GM19193 (cell line): ENCODE data around the gene FAM162A.
A peak's percentile ranks its signal among the peaks of the same experiment; 100 is the strongest.

Source experiments
- POLR2A ChIP-seq: IDR thresholded peaks from 4 replicates; pipeline ENCODE4 v1.6.1; 2011; ENCODE audit not compliant: insufficient read depth, insufficient read length; ENCODE audit errors: extremely low read depth

The FAM162A gene, protein sequence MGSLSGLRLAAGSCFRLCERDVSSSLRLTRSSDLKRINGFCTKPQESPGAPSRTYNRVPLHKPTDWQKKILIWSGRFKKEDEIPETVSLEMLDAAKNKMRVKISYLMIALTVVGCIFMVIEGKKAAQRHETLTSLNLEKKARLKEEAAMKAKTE

DNA sequence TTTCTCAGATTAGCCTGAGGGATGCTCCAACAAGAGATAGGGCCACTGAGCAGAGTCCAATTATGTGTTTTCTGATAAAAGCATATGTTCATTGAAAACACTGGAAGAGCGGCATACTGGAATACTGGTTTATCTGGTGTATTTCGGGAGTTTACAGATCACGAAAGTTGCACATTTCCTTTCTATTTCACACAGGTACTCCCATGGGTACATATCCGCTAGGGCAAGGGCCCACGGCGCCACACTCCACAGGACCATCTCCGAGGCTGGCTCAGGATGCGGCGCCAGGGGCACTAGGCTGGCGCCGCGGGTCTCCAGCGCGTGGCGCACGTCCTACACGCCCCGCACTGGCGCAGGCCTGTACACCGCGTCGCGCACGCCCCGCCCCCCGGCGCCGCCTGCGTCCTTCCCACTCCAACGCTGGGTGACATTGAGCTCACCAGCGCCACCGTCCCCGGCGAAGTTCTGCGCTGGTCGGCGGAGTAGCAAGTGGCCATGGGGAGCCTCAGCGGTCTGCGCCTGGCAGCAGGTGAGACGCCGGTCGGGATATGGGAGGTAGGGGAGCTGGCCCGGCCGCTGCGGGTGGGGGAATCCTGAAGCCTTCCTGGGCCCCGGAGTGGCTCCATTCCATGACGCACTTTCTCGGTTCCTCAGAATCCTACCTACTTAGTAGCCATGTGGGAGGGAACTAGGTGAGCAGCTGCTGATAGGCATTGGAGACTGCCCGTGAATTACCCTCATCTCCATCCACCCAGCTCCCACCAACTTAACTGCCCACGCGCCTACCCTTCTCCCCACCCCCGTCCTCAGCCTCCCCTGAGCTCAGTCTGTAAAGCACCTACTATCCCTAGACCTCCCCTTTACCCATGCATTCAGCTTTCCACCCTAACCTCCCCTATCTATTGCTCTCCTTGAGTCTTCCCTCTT, at the start of gene FAM162A:
Gene FAM162A, plus strand, starts transcription at position 412 of the 927 bp plus-strand sequence. Its CDS starts 84 bp downstream, at position 496.
- TF ChIP-seq POLR2A = peak; percentile 90

DNA sequence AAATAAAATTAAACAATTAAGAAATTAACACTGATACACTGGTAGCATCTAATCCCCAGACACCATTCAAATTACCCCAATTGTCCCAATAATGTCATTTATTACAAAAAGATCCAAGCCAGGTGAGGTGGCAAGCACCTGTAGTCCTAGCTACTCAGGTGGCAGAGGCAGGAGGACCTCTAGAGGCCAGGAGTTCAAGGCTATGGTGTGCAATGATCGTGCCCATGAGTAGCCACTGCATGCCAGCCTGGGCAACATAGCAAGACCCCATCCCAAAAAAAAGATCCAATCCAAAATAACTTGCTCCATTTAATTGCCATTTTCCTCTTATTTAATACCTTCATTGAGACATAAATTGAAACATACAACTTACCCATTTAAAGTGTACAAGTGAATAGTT, 41.2 kb upstream of the FAM162A start:
- no peak for TF ChIP-seq POLR2A

DNA sequence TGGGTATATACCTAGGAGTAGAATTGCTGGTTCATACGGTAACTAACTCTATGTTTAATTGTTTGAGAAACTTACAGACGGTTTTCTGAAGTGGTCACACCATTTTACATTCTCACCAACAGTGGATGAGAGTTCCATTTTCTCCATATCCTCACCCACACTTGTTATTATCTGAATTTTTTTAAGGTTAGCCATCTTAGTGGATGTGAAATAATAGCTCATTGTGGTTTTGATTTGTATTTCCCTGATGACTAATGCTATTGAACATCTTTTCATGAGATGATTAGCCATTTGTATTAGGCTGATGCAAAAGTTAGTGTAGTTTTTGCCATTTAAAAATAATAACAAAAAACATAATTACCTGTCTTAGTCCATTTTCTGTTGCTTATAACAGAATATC, 40.3 kb upstream of the FAM162A start:
- no peak for TF ChIP-seq POLR2A

DNA sequence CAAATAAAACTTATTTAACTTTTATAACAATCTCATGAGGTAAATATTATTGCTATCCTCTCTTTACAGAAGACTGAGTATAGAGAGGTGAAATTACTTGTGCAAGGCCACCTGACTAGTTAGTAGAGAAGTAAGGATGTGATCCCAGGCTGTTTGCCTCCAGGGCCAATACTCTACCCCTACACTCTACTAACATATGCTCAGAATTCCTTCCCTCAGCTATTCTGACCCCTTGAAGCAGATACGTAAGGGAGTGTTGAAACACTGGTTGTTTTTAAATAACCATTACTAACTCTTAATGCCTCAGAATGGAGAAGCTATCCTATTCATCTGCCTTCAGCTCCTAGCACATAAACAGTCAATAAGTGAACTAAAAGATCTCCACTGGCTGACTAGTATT, 34.8 kb upstream of the FAM162A start:
- TF ChIP-seq POLR2A = no peak

DNA sequence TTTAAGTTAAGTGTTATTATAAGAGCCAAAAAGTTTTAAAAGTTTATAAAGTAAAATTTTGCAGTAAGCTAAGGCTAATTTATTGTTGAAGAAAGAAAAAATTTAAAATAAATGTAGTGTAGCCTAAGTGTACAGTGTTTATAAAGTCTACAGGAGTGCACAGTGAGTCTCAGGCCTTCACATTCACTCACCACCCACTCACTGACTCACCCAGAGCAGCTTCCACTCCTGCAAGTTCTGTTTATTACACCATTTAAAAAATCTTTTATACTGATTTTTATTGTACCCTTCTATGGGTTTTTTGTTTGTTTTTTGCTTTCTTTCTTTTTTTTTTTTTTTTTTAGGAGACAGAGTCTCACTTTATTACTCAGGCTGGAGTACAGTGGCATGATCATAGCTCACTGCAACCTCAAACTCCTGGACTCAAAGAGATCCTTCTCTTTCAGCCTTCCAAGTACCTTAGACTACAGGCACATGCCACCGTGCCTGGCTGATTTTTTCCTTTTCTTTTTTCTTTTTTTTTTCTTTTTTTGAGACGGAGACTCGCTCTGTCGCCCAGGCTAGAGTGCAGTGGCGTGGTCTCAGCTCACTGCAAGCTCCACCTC, 33.1 kb upstream of the FAM162A start:
- no peak for TF ChIP-seq POLR2A

DNA sequence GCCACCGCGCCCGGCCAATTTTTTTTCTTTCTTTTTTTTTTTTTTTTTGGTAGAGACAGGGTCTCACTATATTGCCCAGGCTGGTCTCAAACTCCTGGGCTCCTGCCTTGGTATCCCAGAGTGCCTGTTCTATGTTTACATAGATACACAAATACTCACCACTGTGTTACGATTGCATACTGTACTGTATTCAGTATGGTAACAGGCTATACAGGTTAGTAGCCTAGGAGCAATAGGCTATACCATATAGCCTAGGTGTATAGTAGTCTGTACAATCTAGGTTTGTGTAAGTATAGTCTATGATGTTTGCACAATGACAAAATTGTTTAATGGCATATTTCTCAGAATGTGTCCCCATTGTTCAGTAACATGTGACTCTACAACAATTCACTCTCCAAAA, 32.4 kb upstream of the FAM162A start:
- no peak for TF ChIP-seq POLR2A

DNA sequence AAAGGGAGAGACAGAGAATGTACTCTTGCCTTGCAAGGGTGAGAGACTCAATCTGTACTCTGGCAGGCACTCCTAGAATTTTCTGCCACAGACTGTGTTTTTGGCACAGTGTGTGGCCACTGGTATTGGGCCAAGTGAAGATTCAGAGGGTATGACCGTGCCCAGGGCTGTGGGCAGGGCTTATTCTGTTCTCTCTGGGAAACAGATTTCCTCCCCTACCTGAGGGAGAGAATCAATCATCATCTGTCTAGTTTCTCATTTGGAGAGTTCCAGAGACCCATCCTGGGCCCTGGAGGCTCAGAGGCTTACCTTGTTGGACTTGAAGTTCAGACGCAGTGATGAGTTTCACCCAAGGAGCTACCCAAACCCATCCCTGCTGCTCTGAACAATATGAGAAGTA, 30.8 kb upstream of the FAM162A start:
- no peak for TF ChIP-seq POLR2A

DNA sequence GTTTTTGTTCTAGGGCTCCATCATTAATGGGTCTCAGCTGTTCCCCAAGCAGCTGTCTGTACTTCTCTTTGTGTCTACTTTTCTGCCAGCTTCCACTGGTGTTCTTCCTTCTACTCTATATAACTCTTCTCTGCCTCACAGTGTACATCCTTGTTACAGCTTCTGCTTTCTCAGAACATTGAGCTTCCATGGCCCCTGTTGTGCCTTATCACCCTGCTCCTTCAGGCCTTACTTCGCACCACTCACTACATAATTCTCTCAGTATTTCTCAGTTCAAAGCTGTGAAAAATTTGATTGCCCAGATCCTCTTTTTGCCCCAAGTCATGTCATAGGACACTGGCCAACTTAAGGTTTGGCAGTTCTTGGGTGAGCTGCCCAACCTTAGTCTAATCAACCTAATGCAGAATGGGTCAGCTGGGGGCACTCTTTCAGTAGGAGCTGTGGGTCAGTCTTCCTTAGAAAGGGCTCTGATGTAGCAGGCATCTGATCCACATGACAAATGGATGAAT, 30.0 kb upstream of the FAM162A start:
- no peak for TF ChIP-seq POLR2A

DNA sequence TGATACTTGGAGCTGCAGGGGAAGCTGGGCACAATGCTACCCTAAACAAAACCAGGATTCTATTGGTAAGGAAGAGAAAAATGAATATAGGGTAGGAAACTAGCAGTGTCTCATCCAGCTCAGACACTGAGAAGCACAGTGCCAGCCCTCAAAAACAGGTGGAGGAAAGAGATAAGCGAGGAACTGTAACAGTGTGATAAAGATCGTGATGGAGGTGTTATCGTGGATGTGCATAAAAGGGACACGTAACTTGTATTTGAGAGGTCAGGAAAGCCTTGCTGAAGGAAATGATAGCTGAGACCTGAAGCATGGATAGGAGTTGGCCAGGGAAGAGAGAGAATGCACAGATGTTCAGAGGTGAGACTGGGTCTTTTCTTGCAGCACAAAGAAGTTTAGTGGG, 28.4 kb upstream of the FAM162A start:
- no peak for TF ChIP-seq POLR2A

DNA sequence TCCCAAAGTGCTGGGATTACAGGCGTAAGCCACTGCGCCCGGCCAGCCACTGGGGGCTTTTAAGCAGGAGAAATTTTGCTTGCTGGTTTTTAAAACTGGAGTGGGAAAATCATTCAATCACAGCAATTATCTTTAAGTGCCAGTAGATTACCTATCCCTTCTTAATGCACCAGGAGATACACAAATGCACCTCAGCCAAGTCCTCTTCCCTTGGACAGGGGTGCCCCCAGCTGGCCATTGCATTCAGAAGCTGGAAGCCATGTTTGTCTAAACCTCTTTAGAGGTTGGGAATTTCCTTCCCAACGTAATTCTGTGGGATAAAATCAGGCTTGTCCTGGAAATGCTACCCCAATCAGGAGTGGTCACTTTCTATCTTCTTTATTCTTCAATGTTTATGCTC, 27.6 kb upstream of the FAM162A start:
- TF ChIP-seq POLR2A = no peak

DNA sequence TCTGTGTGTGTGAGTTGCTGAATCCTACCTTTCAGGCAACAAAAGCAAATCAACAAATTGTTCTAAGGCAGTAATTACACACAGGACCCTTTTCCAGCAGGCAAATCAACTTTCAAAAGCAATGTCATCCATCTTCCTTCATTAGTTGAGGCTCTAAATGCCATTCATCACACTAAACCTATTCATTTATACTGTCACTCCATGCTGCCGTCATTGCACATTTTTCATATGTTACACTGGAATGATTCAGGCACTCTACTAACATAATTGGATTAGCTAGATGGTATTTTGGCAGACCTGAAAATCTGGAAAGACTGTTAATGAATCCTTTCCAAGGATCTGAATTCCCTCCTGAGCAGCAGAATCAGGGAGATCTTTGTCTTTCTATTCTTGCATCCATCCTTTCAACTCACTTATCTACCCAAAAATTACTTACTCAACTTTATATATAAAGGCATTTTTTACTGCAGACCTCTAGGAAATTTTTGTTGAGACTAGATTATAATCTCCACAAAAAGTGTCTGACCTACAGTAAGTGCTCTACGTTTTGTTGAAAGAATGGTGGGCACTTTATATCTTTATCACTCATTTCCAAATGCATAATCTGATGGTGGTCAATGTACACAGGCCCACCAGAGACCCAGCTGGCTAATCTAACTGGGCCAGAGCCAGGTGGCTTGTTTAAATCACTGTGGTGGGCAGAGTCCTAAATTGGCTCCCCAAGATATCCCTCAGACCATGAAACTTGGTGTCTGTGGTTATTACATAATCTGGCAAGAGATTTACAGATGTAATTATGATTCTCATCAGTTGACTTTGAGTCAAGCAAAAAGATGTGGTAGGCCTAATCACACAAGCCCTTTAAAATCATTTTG, 25.9 kb upstream of the FAM162A start:
- TF ChIP-seq POLR2A = no peak

DNA sequence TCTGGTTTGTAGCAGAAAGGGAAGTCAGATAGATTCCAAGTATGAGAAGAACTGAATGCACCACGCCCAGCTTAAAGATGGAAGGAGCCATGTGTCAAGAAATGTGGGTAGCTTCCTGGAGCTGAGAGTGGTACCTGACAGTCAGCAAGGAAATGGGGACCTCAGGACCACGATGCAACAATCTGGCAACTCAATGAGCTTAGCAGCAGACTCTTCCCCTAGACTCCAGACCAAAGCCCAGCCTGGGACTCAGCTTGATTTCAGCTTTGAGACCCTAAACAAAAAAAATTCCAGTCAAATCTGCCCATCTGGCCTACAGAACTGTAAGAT, 25.3 kb upstream of the FAM162A start:
- no peak for TF ChIP-seq POLR2A

DNA sequence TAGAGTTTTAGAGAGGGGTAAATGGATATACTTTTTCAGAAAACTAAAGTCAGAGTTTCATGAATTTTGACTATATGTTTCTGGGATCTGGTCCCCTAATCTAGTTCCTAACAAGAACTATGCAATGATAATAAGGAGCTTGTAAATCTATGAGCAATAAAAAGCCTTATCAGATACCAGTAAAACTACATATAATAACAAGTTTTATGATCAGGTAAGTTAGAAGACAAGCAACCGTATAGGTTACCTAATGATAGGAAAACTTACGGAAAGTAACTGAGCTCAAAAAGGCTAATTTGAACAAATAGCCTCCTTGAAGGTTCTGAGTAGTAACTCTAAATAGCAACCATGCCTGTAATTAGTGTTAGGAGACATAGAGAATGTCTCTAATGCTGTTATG, 22.0 kb upstream of the FAM162A start:
- no peak for TF ChIP-seq POLR2A

DNA sequence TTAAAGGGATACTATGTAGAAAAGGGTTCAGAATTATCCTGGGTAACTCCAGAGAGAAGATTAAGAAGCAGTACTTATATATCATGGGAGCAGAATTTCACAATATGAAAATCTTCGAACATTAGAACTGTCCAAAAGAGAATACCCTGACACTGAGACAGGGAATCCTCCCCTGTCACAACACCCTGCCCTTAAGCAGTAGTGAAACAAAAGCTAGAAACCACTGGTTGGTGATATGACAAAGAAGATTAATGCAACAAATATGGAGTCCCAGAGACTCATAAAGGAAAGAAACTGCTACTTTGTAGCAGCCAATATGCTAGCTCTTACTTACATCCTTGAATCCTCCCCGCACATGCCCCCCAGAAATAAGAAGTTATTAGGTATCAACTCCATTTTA, 19.5 kb upstream of the FAM162A start:
- TF ChIP-seq POLR2A = no peak

DNA sequence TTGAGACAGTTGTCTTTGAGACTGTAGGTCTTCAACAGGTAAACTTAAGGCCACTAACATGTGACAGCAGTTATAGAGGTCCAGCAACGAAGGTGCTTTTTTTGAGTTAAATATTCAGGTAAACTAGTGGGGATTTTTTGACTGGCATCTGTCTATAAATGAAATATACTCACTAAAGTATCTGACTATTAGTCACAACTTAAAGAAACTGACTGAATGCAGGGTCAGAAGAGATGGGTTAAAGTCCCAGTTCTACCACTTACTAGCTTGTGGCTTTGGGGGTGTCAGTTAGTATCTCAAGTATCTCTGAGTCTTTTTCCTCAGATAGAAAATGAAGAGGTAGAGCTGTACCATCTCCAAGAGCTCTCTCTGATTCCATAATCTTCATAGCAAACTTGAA, 18.9 kb upstream of the FAM162A start:
- TF ChIP-seq POLR2A = no peak
